SU-DHL-6 (cell line): ENCODE measurements around the gene CELSR1.

Experiments
- H2AFZ ChIP-seq: fragments of 200-600 bp; sonication (generic); 2 replicates; pipeline ENCODE4 v1.6.1; 2014; ENCODE audit warnings: low read depth, mild to moderate bottlenecking, moderate library complexity, mixed read lengths, antibody characterized with exemption, low read length; ENCODE audit not compliant: severe bottlenecking
- H3F3A ChIP-seq: fragments of 200-600 bp; shearing (Covaris generic); 2 replicates; pipeline ENCODE4 v1.6.0; 2016; ENCODE audit warnings: antibody characterized with exemption, mild to moderate bottlenecking; ENCODE audit not compliant: insufficient read depth
- H3K27ac ChIP-seq: fragments of 200-600 bp; sonication (generic); 2 replicates; pipeline ENCODE4 v1.5.1; 2016; ENCODE audit warnings: low read depth, mild to moderate bottlenecking, low read length, moderate library complexity, mixed read lengths
- H3K27me3 ChIP-seq: fragments of 200-600 bp; sonication (generic), shearing (Covaris generic); 2 replicates; pipeline ENCODE4 v1.6.0; 2014; ENCODE audit warnings: mild to moderate bottlenecking, low read length
- H3K36me3 ChIP-seq: fragments of 200-600 bp; sonication (generic); 2 replicates; pipeline ENCODE4 v1.6.1; 2014; ENCODE audit warnings: mild to moderate bottlenecking, low read length, mixed read lengths
- H3K4me2 ChIP-seq: fragments of 300-600, 200-600 bp; shearing (Covaris generic), sonication (generic); 2 replicates; pipeline ENCODE4 v1.6.0; 2014; ENCODE audit warnings: low read length, low read depth, mild to moderate bottlenecking; ENCODE audit not compliant: poor library complexity, severe bottlenecking
- H3K4me3 ChIP-seq: fragments of 200-600 bp; sonication (generic); 2 replicates; pipeline ENCODE4 v1.5.1; 2014; ENCODE audit warnings: antibody characterized with exemption, low read length, mild to moderate bottlenecking, mixed read lengths; ENCODE audit not compliant: insufficient read depth, poor library complexity, severe bottlenecking
- H3K79me2 ChIP-seq: fragments of 200-600 bp; sonication (generic); 2 replicates; pipeline ENCODE4 v1.6.1; 2014; ENCODE audit warnings: mild to moderate bottlenecking, low read length, moderate library complexity; ENCODE audit not compliant: insufficient read depth
- H3K9ac ChIP-seq: fragments of 200-600 bp; sonication (generic); 2 replicates; pipeline ENCODE4 v1.7.0; 2014; ENCODE audit warnings: mild to moderate bottlenecking, low read length
- H3K9me2 ChIP-seq: fragments of 200-600 bp; sonication (generic); replicated peaks from 2 replicates; pipeline ENCODE4 v1.6.1; 2014; ENCODE audit warnings: low read length; ENCODE audit not compliant: insufficient read depth
- H3K9me3 ChIP-seq: fragments of 200-600 bp; sonication (generic); 2 replicates; pipeline ENCODE4 v1.6.1; 2014; ENCODE audit warnings: low read length, mixed read lengths; ENCODE audit not compliant: insufficient read depth
- H4K20me1 ChIP-seq: fragments of 200-600 bp; sonication (generic); 2 replicates; pipeline ENCODE4 v1.6.1; 2014; ENCODE audit warnings: low read depth, mild to moderate bottlenecking, antibody characterized with exemption, low read length, moderate library complexity, mixed read lengths
- CTCF ChIP-seq: fragments of 200-600 bp; sonication (generic); IDR thresholded peaks from one replicate; pipeline ENCODE4 v1.5.1; 2017; ENCODE audit warnings: antibody characterized with exemption, mild to moderate bottlenecking, low read length, moderate library complexity; ENCODE audit not compliant: insufficient read depth, poor library complexity, severe bottlenecking
- EZH2phosphoT487 ChIP-seq: fragments of 200-600 bp; sonication (generic), shearing (Covaris generic); conservative IDR thresholded peaks from 2 replicates; pipeline ENCODE4 v1.6.1; 2018; ENCODE audit warnings: mild to moderate bottlenecking, antibody characterized with exemption, low read length, moderate library complexity, mixed read lengths

CELSR1 gene

DNA sequence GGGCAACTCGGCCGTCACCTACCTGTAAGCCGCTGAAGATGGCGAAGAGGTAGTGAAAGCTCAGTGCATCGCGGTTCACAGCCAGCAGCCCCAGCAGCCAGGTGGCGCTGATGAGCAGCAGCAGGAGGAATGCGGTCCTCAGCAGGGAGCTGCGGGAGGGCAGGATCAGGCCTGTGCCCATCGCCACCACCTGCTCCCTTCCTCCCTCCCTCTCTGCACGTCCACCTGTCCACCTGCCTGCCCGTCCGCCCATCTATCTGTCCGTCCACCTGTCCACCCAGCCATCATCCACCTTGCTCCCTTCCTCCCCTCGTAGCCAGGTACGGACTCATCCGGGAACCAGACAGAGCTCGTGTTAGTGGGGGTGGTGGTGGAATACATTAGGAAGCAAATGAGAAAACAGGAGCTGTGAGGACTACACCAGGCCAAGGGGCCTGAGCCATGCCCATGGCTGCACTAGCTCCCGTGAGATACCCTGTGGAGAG is 169.7 kb downstream of the CELSR1 start:
- H3K4me2 ChIP-seq = no peak overlapping the region

DNA sequence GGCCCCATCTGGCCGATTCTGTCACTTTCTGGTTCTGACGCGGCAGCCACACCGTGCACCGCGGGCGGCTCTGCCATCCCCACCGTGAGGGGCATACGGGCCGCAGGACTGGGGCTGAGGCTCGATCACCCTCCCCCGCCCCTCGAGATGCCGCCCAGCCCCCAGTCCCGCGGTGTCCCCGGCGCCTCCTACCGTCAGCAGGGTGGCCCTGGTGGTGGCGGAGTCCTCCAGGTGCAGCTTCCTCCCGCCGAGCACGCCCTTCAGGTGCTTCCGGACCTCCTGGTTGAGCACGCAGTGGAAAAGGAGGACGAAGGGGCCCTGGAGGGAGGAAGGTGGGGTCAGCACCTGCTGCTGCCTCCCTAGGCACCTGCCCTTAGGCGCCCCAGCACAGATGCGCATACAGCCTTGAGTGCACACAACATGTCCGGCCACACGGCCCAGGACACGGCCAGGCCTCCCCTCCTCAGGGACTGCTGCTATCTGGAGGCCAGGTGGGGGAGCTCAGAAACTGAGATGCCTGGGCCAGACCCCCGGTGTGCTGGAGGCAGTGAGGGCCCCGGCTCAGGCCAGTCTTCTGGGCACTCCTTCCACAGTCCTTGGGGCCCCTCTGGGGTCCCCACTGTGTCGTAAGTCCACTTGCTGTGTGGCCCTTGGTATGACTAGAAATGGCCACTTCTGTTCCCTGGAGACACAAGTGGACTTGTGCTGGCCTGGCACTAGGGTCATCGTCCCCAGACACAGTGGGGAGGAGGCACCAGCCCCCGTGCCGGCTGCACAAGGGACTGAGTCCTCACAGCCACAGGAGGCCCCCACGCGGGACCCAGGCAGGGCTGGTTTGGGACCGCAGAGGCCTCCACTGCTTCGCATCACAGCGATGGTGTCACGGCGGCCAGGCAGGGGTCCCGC is 170.4 kb downstream of the CELSR1 start:
- H4K20me1 ChIP-seq = no peaks in the 10 kb centered on the region
- no peaks in the 10 kb centered on the region for H3K27me3 ChIP-seq
- H3F3A ChIP-seq = no peaks in the 10 kb centered on the region
- no peaks in the 10 kb centered on the region for H3K79me2 ChIP-seq
- H3K4me3 ChIP-seq = no peak overlapping the region
- no peak overlapping the region for H2AFZ ChIP-seq
- TF ChIP-seq CTCF (no peak), EZH2phosphoT487 (no peak)
- H3K27ac ChIP-seq = no peak overlapping the region
- H3K9ac ChIP-seq = no peak overlapping the region
- no peaks in the 10 kb centered on the region for H3K36me3 ChIP-seq
- no peaks in the 10 kb centered on the region for H3K9me3 ChIP-seq
- H3K9me2 ChIP-seq = no peaks in the 10 kb centered on the region
- no peak overlapping the region for H3K4me2 ChIP-seq

More for the DNA sequence above, 169.7 kb downstream of the CELSR1 start:
- Histone ChIP-seq H3K36me3 (no peaks in the 10 kb centered on the region), H3K79me2 (no peaks in the 10 kb centered on the region), H3K9me3 (no peaks in the 10 kb centered on the region), H3K27ac (no peak overlapping the region), H3K9me2 (no peaks in the 10 kb centered on the region), H3K27me3 (no peaks in the 10 kb centered on the region), H4K20me1 (no peaks in the 10 kb centered on the region), H3K4me3 (no peak overlapping the region), H2AFZ (no peak overlapping the region), H3F3A (no peaks in the 10 kb centered on the region), H3K9ac (no peak overlapping the region)
- TF ChIP-seq CTCF = peak; percentile 60
- no peak for TF ChIP-seq EZH2phosphoT487

- H3K27me3 ChIP-seq = no peaks in the 10 kb centered on the region
- no peaks in the 10 kb centered on the region for H4K20me1 ChIP-seq
- no peak overlapping the region for H3K27ac ChIP-seq
- no peaks in the 10 kb centered on the region for H3K36me3 ChIP-seq
- H3K9ac ChIP-seq = no peak overlapping the region
- no peaks in the 10 kb centered on the region; the same call in 1 of the 2 replicates for H3F3A ChIP-seq
- H3K4me2 ChIP-seq = no peak overlapping the region
- no peaks in the 10 kb centered on the region for H3K9me3 ChIP-seq
- H3K79me2 ChIP-seq = no peaks in the 10 kb centered on the region
- H2AFZ ChIP-seq = no peak overlapping the region
- no peaks in the 10 kb centered on the region for H3K9me2 ChIP-seq
- no peak for TF ChIP-seq EZH2phosphoT487
- TF ChIP-seq CTCF = no peak
- H3K4me3 ChIP-seq = no peak overlapping the region
Observed at GRCh38 chr22:46366327-46366731, 171.1 kb downstream of the CELSR1 start.
